Right forelimb (tissue), 1 donor: Measurements from ENCODE around the gene PNPLA2.
A peak's percentile ranks its signal among the peaks of the same experiment; 100 is the strongest.

ENCODE experiments used
- DNase-seq: peaks from one replicate; pipeline ENCODE4 v3.0.0-alpha.2; 2018

Gene PNPLA2

GRCh38 chr11:818396-819128 is at the start of gene PNPLA2:
Gene PNPLA2, plus strand, starts transcription at chr11:818914. Its CDS starts 805 bp downstream, at chr11:819719.
- no peak for DNase-seq

- DNase-seq, result no peak
These were observed 48.6 kb upstream of the PNPLA2 start for GRCh38 chr11:769887-770641.

- no peak for DNase-seq
These were observed 47.8 kb upstream of the PNPLA2 start for GRCh38 chr11:770642-771616.

GRCh38 chr11:771617-772204 is 47.0 kb upstream of the PNPLA2 start:
- DNase-seq, result no peak

GRCh38 chr11:772429-773390 is 46.0 kb upstream of the PNPLA2 start:
- DNase-seq, result no peak

GRCh38 chr11:773425-773824 is 45.3 kb upstream of the PNPLA2 start:
- no peak for DNase-seq

GRCh38 chr11:773830-774229 is 44.9 kb upstream of the PNPLA2 start:
- no peak for DNase-seq

- no peak for DNase-seq
These were observed 43.7 kb upstream of the PNPLA2 start for GRCh38 chr11:774873-775592.

- DNase-seq, result no peak
These were observed 42.5 kb upstream of the PNPLA2 start for GRCh38 chr11:776263-776560.

- DNase-seq, result peak; percentile 39
These were observed 42.0 kb upstream of the PNPLA2 start for GRCh38 chr11:776561-777287.

GRCh38 chr11:777288-778255 is 41.1 kb upstream of the PNPLA2 start, which contains the start of gene GATD1:
Gene GATD1, minus strand, starts transcription at chr11:777487. Its CDS starts 25 bp downstream, at chr11:777462.
- DNase-seq, result peak; percentile 97

GRCh38 chr11:778976-779954 is 39.4 kb upstream of the PNPLA2 start:
- no peak for DNase-seq

GRCh38 chr11:779955-780532 is 38.7 kb upstream of the PNPLA2 start:
- no peak for DNase-seq

GRCh38 chr11:782264-783174 is 36.2 kb upstream of the PNPLA2 start:
- DNase-seq, result no peak

GRCh38 chr11:783581-784015 is 35.1 kb upstream of the PNPLA2 start:
- peak; percentile 90 for DNase-seq
